T-cell (primary cell): ENCODE data around the gene SLC12A5. TPM values are rescaled to one million over a fixed set of nuclear protein-coding genes. Genes with fewer than 3 reads are reported as not detected.
A peak's percentile ranks its signal among the peaks of the same experiment; 100 is the strongest.

Experiments used
- ATAC-seq, 4 experiments: fragments of 200-7000 bp in 3 of 4; fragments of 150-1000 bp in 1 of 4; cut with Tn5 transposase; replicated peaks in 1 of 4; 1 replicate in 3 of 4; 2 replicates in 1 of 4; pipeline ENCODE4 v1.10.0; 2021; ENCODE audit warnings: moderate library complexity in 3 of 4, mild to moderate bottlenecking in 2 of 4, moderate number of reproducible peaks in 1 of 4
- CTCF ChIA-PET, 2 donors: fragments of 300-600 bp; sonication (Branson Sonifier 250); formaldehyde crosslinking; loops; one replicate each; lab custom pipeline; 2022; ENCODE audit warnings: antibody characterized with exemption in 2 of 2; lab: Charles Lee
- POLR2A ChIA-PET, 2 donors: fragments of 300-600 bp; sonication (Branson Sonifier 250); formaldehyde crosslinking; loops; one replicate each; lab custom pipeline; 2022; ENCODE audit warnings: antibody characterized with exemption in 2 of 2; lab: Charles Lee
- DNase-seq, 35 experiments: peaks; one replicate each; pipeline versions ENCODE4 v3.0.0 to v3.0.0-alpha.2; 2013 to 2023
- H3K27ac ChIP-seq: one replicate; pipeline ENCODE4 v1.5.1; 2013; ENCODE audit warnings: low read length
- H3K27me3 ChIP-seq, 2 experiments: replicated peaks in 1 of 2; 1 replicate in 1 of 2; 2 replicates in 1 of 2; pipeline versions ENCODE4 v1.6.1 to v1.7.0; 2013; ENCODE audit warnings: low read length in 1 of 2, mixed read lengths in 1 of 2; ENCODE audit not compliant: control insufficient read depth in 2 of 2, insufficient read depth in 2 of 2; ENCODE audit errors: extremely low read depth in 1 of 2
- H3K36me3 ChIP-seq, 2 donors: 1 replicate in 1 of 2; 2 replicates in 1 of 2; pipeline versions ENCODE4 v1.6.1 to v1.7.0; 2013; ENCODE audit warnings: low read length in 1 of 2; ENCODE audit not compliant: control insufficient read depth in 2 of 2, insufficient read depth in 1 of 2; ENCODE audit errors: extremely low read depth in 1 of 2
- H3K4me1 ChIP-seq, 2 experiments: 1 replicate in 1 of 2; 2 replicates in 1 of 2; pipeline versions ENCODE4 v1.6.1 to v1.7.0; 2013; ENCODE audit warnings: low read length in 2 of 2, mixed read lengths in 1 of 2; ENCODE audit not compliant: insufficient read depth in 2 of 2, control insufficient read depth in 1 of 2; ENCODE audit errors: extremely low read depth in 1 of 2
- H3K4me3 ChIP-seq, 2 donors: 1 replicate in 1 of 2; 2 replicates in 1 of 2; pipeline versions ENCODE4 v1.5.1 to v1.7.0; 2013; ENCODE audit warnings: mild to moderate bottlenecking in 2 of 2, low read length in 1 of 2, moderate library complexity in 1 of 2; ENCODE audit not compliant: control insufficient read depth in 1 of 2; ENCODE audit errors: extremely low read depth in 1 of 2
- H3K9me3 ChIP-seq: 2 replicates; pipeline ENCODE4 v1.7.0; 2013
- H3K27ac Mint-ChIP-seq, 2 donors: one replicate each; pipeline ENCODE4 v1.8.0; 2020 to 2021; ENCODE audit warnings: mild to moderate bottlenecking in 2 of 2, mixed read lengths in 2 of 2
- H3K27me3 Mint-ChIP-seq, 2 donors: one replicate each; pipeline ENCODE4 v1.8.0; 2021 to 2022; ENCODE audit warnings: mixed read lengths in 2 of 2
- H3K36me3 Mint-ChIP-seq: one replicate; pipeline ENCODE4 v1.8.0; 2021; ENCODE audit warnings: mixed read lengths
- H3K4me1 Mint-ChIP-seq, 3 donors: one replicate each; pipeline ENCODE4 v1.8.0; 2020 to 2022; ENCODE audit warnings: mixed read lengths in 3 of 3, mild to moderate bottlenecking in 1 of 3
- H3K4me3 Mint-ChIP-seq, 3 donors: one replicate each; pipeline ENCODE4 v1.8.0; 2020 to 2022; ENCODE audit warnings: mild to moderate bottlenecking in 3 of 3, mixed read lengths in 3 of 3, moderate library complexity in 3 of 3
- H3K9me3 Mint-ChIP-seq, 3 donors: one replicate each; pipeline ENCODE4 v1.8.0; 2020 to 2022; ENCODE audit warnings: mixed read lengths in 3 of 3
- WGBS: methylation state at CpG from one replicate; pipeline ENCODE4 v1.1.5; 2013; ENCODE audit warnings: missing lambda C conversion rate; ENCODE audit not compliant: insufficient coverage; 5-methylcytosine and 5-hydroxymethylcytosine counted together
- total RNA-seq, 35 experiments: library from RNA in 6 of 35; stranded (reverse) in 6 of 35; fragments of 120-200 nt in 1 of 35; gene quantifications; one replicate each; pipeline versions ENCODE4 v1.2.1 to v1.2.4 and lab custom pipeline; 2013 to 2026

The SLC12A5 gene
- total RNA-seq, 5 donors from 2014 or later (not counting 1 experiment from before 2014, with no cell fraction given): 0.05 TPM; not detected in 4

GRCh38 chr20:46004187-46004586, 24.8 kb upstream of the SLC12A5 start:
- H3K9me3 ChIP-seq: no peaks in the 10 kb centered on the region
- Mint-ChIP-seq H3K4me3 (peak overlapping the region in 1 of 3 donors; percentile 78), H3K4me1 (peaks cover 80 to 85% (median 84%) of the 10 kb centered on the region in 3 donors), H3K27me3 (peaks cover 10 to 16% of the 10 kb centered on the region in 2 donors), H3K36me3 (no peaks in the 10 kb centered on the region), H3K27ac (no peak overlapping the region), H3K9me3 (no peaks in the 10 kb centered on the region)
- ChIA-PET CTCF (interaction anchor here in 1 of 2 donors (1.4 kb wide), 2 partner anchors 10 to 17 kb away, joined by 3 read pairs; no protein-coding TSS in a partner anchor), POLR2A (no interaction called here)
- H3K27ac ChIP-seq: no peak overlapping the region
- H3K4me1 ChIP-seq: peaks cover 55 to 84% of the 10 kb centered on the region in 2 experiments
- DNase-seq: no peak
- H3K4me3 ChIP-seq: no peak overlapping the region
- 80% methylated on average over 2 of the region's 4 CpGs for whole genome bisulfite sequencing
- no peak for ATAC-seq
- H3K27me3 ChIP-seq: peaks cover 0 to 28% of the 10 kb centered on the region in 2 experiments
- H3K36me3 ChIP-seq: no peaks in the 10 kb centered on the region

- 0% methylated on average over 1 of the region's 3 CpGs for WGBS
- H3K4me3 ChIP-seq: peak overlapping the region; percentile 15 to 46
- H3K4me1 ChIP-seq: peaks cover 51 to 82% of the 10 kb centered on the region in 2 experiments
These were observed 24.0 kb upstream of the SLC12A5 start for GRCh38 chr20:46004889-46005473.

GRCh38 chr20:46006022-46006705, 22.9 kb upstream of the SLC12A5 start:
- Mint-ChIP-seq H3K27ac (peak overlapping the region in 1 of 2 donors; percentile 47), H3K9me3 (no peaks in the 10 kb centered on the region), H3K27me3 (peaks cover 29 to 32% of the 10 kb centered on the region in 2 donors), H3K4me1 (peaks cover 77 to 84% (median 81%) of the 10 kb centered on the region in 3 donors), H3K4me3 (peak overlapping the region in 1 of 3 donors; percentile 78), H3K36me3 (no peaks in the 10 kb centered on the region)
- CTCF ChIA-PET: interaction anchor here in 1 of 2 donors (0.6 kb wide), 1 partner anchor 164 kb away, joined by 3 read pairs; no protein-coding TSS in a partner anchor
- no peak overlapping the region for H3K27ac ChIP-seq
- 94% methylated on average over 3 of the region's 6 CpGs for WGBS
- H3K4me3 ChIP-seq: no peak overlapping the region
- no peaks in the 10 kb centered on the region for H3K9me3 ChIP-seq
- POLR2A ChIA-PET: no interaction called here
- ATAC-seq: no peak
- no peaks in the 10 kb centered on the region for H3K36me3 ChIP-seq
- H3K4me1 ChIP-seq: peaks cover 44 to 84% of the 10 kb centered on the region in 2 experiments
- peaks cover 3 to 47% of the 10 kb centered on the region in 2 experiments for H3K27me3 ChIP-seq
- DNase-seq: no peak

More at GRCh38 chr20:46004889-46005473, 24.0 kb upstream of the SLC12A5 start:
- Histone ChIP-seq H3K27me3 (peaks cover 3 to 35% of the 10 kb centered on the region in 2 experiments), H3K27ac (peak overlapping the region; percentile 31), H3K36me3 (no peaks in the 10 kb centered on the region), H3K9me3 (no peaks in the 10 kb centered on the region)
- ATAC-seq: peak; percentile 71 to 77 (median 74)
- H3K4me3 Mint-ChIP-seq: peak overlapping the region; percentile 41 to 78 (median 59)
- ChIA-PET CTCF (interaction anchor here (1.2 to 1.4 kb wide), 3 partner anchors 9 to 18 kb away, joined by 3 to 4 read pairs (median 3); no protein-coding TSS in a partner anchor), POLR2A (interaction anchor here in 1 of 2 donors (1.0 kb wide), 1 partner anchor 18 kb away, joined by 5 read pairs; no protein-coding TSS in a partner anchor)
- peak in 24 of 35 experiments; percentile 18 to 67 (median 44) for DNase-seq
- peak overlapping the region; percentile 60 to 66 for H3K27ac Mint-ChIP-seq
- no peaks in the 10 kb centered on the region for H3K36me3 Mint-ChIP-seq
- H3K9me3 Mint-ChIP-seq: no peaks in the 10 kb centered on the region
- peaks cover 17 to 23% of the 10 kb centered on the region in 2 donors for H3K27me3 Mint-ChIP-seq
- H3K4me1 Mint-ChIP-seq: peaks cover 79 to 84% (median 80%) of the 10 kb centered on the region in 3 donors

GRCh38 chr20:46006964-46007363, 22.1 kb upstream of the SLC12A5 start:
- CTCF ChIA-PET: no interaction called here
- peaks cover 76 to 84% (median 83%) of the 10 kb centered on the region in 3 donors for H3K4me1 Mint-ChIP-seq
- H3K27ac Mint-ChIP-seq: no peak overlapping the region
- H3K36me3 Mint-ChIP-seq: no peaks in the 10 kb centered on the region
- Histone ChIP-seq H3K9me3 (no peaks in the 10 kb centered on the region), H3K36me3 (no peaks in the 10 kb centered on the region), H3K4me1 (peaks cover 37 to 86% of the 10 kb centered on the region in 2 experiments), H3K27ac (no peak overlapping the region), H3K4me3 (no peak overlapping the region), H3K27me3 (peaks cover 3 to 55% of the 10 kb centered on the region in 2 experiments)
- no peak for ATAC-seq
- peaks cover 37 to 40% of the 10 kb centered on the region in 2 donors for H3K27me3 Mint-ChIP-seq
- no CpG with 5 or more reads among the region's 11 CpGs for WGBS
- H3K4me3 Mint-ChIP-seq: no peak overlapping the region
- DNase-seq: no peak
- POLR2A ChIA-PET: no interaction called here
- no peaks in the 10 kb centered on the region for H3K9me3 Mint-ChIP-seq

- ATAC-seq (no peak), DNase-seq (no peak)
- Mint-ChIP-seq H3K4me3 (peak overlapping the region in 1 of 3 donors; percentile 23), H3K9me3 (no peaks in the 10 kb centered on the region), H3K27ac (no peak overlapping the region), H3K4me1 (peaks cover 80 to 89% (median 87%) of the 10 kb centered on the region in 3 donors), H3K36me3 (no peaks in the 10 kb centered on the region), H3K27me3 (peaks cover 43 to 47% of the 10 kb centered on the region in 2 donors)
- no peak overlapping the region for H3K27ac ChIP-seq
- peaks cover 3 to 59% of the 10 kb centered on the region in 2 experiments for H3K27me3 ChIP-seq
- H3K9me3 ChIP-seq: no peaks in the 10 kb centered on the region
- no peaks in the 10 kb centered on the region for H3K36me3 ChIP-seq
- WGBS: 86% methylated on average over 2 of the region's 4 CpGs
- POLR2A ChIA-PET: interaction anchor here in 1 of 2 donors (0.6 kb wide), 1 partner anchor 20 kb away, joined by 6 read pairs; no protein-coding TSS in a partner anchor
- peaks cover 36 to 90% of the 10 kb centered on the region in 2 experiments for H3K4me1 ChIP-seq
- CTCF ChIA-PET: interaction anchor here (0.6 kb wide), 3 partner anchors 9 to 404 kb away, joined by 4 read pairs; no protein-coding TSS in a partner anchor
- no peak overlapping the region for H3K4me3 ChIP-seq
These were observed 21.3 kb upstream of the SLC12A5 start for GRCh38 chr20:46007671-46008070.

- Mint-ChIP-seq H3K36me3 (no peaks in the 10 kb centered on the region), H3K4me3 (peak overlapping the region in 1 of 3 donors; percentile 63), H3K9me3 (no peaks in the 10 kb centered on the region), H3K4me1 (peaks cover 80 to 88% (median 84%) of the 10 kb centered on the region in 3 donors), H3K27me3 (peaks cover 58 to 59% of the 10 kb centered on the region in 2 donors), H3K27ac (peak overlapping the region in 1 of 2 donors; percentile 39)
- ChIA-PET POLR2A (interaction anchor here in 1 of 2 donors (0.5 kb wide), 1 partner anchor 1508 kb away, joined by 5 read pairs; no protein-coding TSS in a partner anchor), CTCF (interaction anchor here in 1 of 2 donors (0.6 kb wide), 1 partner anchor 27 kb away, joined by 3 read pairs; no protein-coding TSS in a partner anchor)
- WGBS: 73% methylated on average over 17 of the region's 20 CpGs
- no peaks in the 10 kb centered on the region for H3K9me3 ChIP-seq
- no peaks in the 10 kb centered on the region for H3K36me3 ChIP-seq
- peaks cover 3 to 78% of the 10 kb centered on the region in 2 experiments for H3K27me3 ChIP-seq
- ATAC-seq (no peak), DNase-seq (no peak)
- H3K4me1 ChIP-seq: peaks cover 25 to 93% of the 10 kb centered on the region in 2 experiments
- no peak overlapping the region for H3K4me3 ChIP-seq
- no peak overlapping the region for H3K27ac ChIP-seq
These were observed 19.2 kb upstream of the SLC12A5 start for GRCh38 chr20:46009816-46010215.
